Stomach (tissue), 9 donors: Measurements from ENCODE around the gene GUCY1A2. TPM values are rescaled to one million over a fixed set of nuclear protein-coding genes. Genes with fewer than 3 reads are reported as not detected.

ENCODE experiments used
- DNase-seq, 2 donors: peaks; one replicate each; pipeline versions ENCODE4 v3.0.0 to v3.0.0-alpha.2; 2013 to 2019
- H3K27ac ChIP-seq, 5 donors: fragments of 200-600 bp in 4 of 5; sonication (generic) in 4 of 5; one replicate each; pipeline ENCODE4 v1.5.1; 2013 to 2019; ENCODE audit warnings: mild to moderate bottlenecking in 1 of 5, moderate library complexity in 1 of 5
- H3K27me3 ChIP-seq, 3 donors: fragments of 200-600 bp; sonication (generic); one replicate each; pipeline ENCODE4 v1.5.1; 2017 to 2019; ENCODE audit warnings: mixed run types in 1 of 3
- H3K36me3 ChIP-seq, 4 donors: fragments of 200-600 bp; sonication (generic); 1 replicate in 3 of 4; 2 replicates in 1 of 4; pipeline ENCODE4 v1.5.1; 2016 to 2019
- H3K4me1 ChIP-seq, 4 donors: fragments of 200-600 bp; sonication (generic); one replicate each; pipeline ENCODE4 v1.5.1; 2016 to 2019
- H3K4me3 ChIP-seq, 4 donors: fragments of 200-600 bp; sonication (generic) in 3 of 4; one replicate each; pipeline ENCODE4 v1.5.1; 2016 to 2019; ENCODE audit warnings: mild to moderate bottlenecking in 1 of 4
- H3K9me3 ChIP-seq, 4 donors: fragments of 200-600 bp; sonication (generic); one replicate each; pipeline ENCODE4 v1.5.1; 2016 to 2019
- CTCF ChIP-seq, 7 experiments: fragments of 450-650 bp in 4 of 7; fragments of 200-600 bp in 3 of 7; sonication (generic) in 3 of 7; IDR thresholded peaks; one replicate each; pipeline ENCODE4 v1.5.1; 2016 to 2019; ENCODE audit warnings: antibody characterized with exemption in 7 of 7, control low read depth in 2 of 7, mild to moderate bottlenecking in 1 of 7
- EP300 ChIP-seq: sonication (generic); formaldehyde crosslinking; IDR thresholded peaks from one replicate; pipeline ENCODE4 v1.6.1; 2017; ENCODE audit warnings: antibody characterized with exemption
- POLR2A ChIP-seq, 4 donors: fragments of 450-650 bp; IDR thresholded peaks; one replicate each; pipeline ENCODE4 v1.6.1; 2016; ENCODE audit warnings: antibody characterized with exemption in 4 of 4, control low read depth in 2 of 4, mild to moderate bottlenecking in 1 of 4, moderate library complexity in 1 of 4
- POLR2AphosphoS5 ChIP-seq, 3 donors: sonication (generic); formaldehyde crosslinking; IDR thresholded peaks; one replicate each; pipeline ENCODE4 v1.6.1; 2016; ENCODE audit warnings: antibody characterized with exemption in 3 of 3
- WGBS, 5 donors: extraction: QIAGEN DNeasy Blood & Tissue Kit in 3 of 5; methylation state at CpG; one replicate each; pipeline versions ENCODE4 v1.1.5 to v1.1.7; 2013 to 2018; 5-methylcytosine and 5-hydroxymethylcytosine counted together
- intact Hi-C: fragments of 100-400 bp; cut with DNase I; formaldehyde crosslinking; loops from one replicate; pipeline ENCODE4 v1.15.1; 2023; ENCODE audit warnings: low total_unique reads
- polyA plus RNA-seq, 3 donors: library from polyadenylated mRNA; stranded (reverse); fragments of 200-250 nt; gene quantifications; one replicate each; pipeline ENCODE4 v1.2.3, GENCODE V29; 2013
- total RNA-seq, 5 donors: library from RNA; depleted of rRNA; stranded (reverse); fragments of >200 nt; gene quantifications; one replicate each; pipeline versions ENCODE4 v1.1.0 to v1.2.3, GENCODE V29; 2014 to 2016
- donor health status: healthy with polysubstance abuse.
- donor health status: Bipolar disorder and iron deficiency.
- donor health status: healthy.

The GUCY1A2 gene
- total and polyA plus RNA-seq, 8 donors, result 0.10 to 15.1 (median 4.3) TPM

- peak in 1 of 2 donors; percentile 49 for DNase-seq
- no peaks in the 10 kb centered on the region for H3K4me1 ChIP-seq
- H3K27ac ChIP-seq, result no peak overlapping the region
- H3K36me3 ChIP-seq, result no peaks in the 10 kb centered on the region
- no peak for TF ChIP-seq POLR2AphosphoS5 (IDR thresholded peaks at IDR 0.05)
- no peak for TF ChIP-seq POLR2A (IDR thresholded peaks at IDR 0.05)
- no peak for TF ChIP-seq CTCF (IDR thresholded peaks at IDR 0.05)
- no peaks in the 10 kb centered on the region for H3K27me3 ChIP-seq
- 67 to 97% (median 90%) methylated on average over 1 of the region's 1 CpG for WGBS, 5 donors
- intact Hi-C loops, result no loop called here
- no peaks in the 10 kb centered on the region for H3K9me3 ChIP-seq
- H3K4me3 ChIP-seq, result no peak overlapping the region
These were observed 58.5 kb downstream of the GUCY1A2 start for GRCh38 chr11:106959800-106960199.

GRCh38 chr11:106959386-106959785 lies 58.9 kb downstream of the GUCY1A2 start:
- H3K36me3 ChIP-seq, result no peaks in the 10 kb centered on the region
- H3K27ac ChIP-seq, result no peak overlapping the region
- no peaks in the 10 kb centered on the region for H3K9me3 ChIP-seq
- DNase-seq, result no peak
- TF ChIP-seq EP300, result no peak
- no peak for TF ChIP-seq POLR2AphosphoS5 (IDR thresholded peaks at IDR 0.05)
- no peak for TF ChIP-seq POLR2A (IDR thresholded peaks at IDR 0.05)
- TF ChIP-seq CTCF (IDR thresholded peaks at IDR 0.05), result no peak
- intact Hi-C loops, result no loop called here
- 85 to 92% (median 86%) methylated on average over 3 of the region's 3 CpGs for WGBS, 5 donors
- no peaks in the 10 kb centered on the region for H3K4me1 ChIP-seq
- H3K4me3 ChIP-seq, result no peak overlapping the region
- H3K27me3 ChIP-seq, result no peaks in the 10 kb centered on the region

- intact Hi-C loops, result no loop called here
- Histone ChIP-seq H3K9me3 (no peaks in the 10 kb centered on the region), H3K27ac (no peak overlapping the region), H3K36me3 (no peaks in the 10 kb centered on the region), H3K4me3 (no peak overlapping the region), H3K27me3 (no peaks in the 10 kb centered on the region), H3K4me1 (no peaks in the 10 kb centered on the region)
- 53 to 64% (median 57%) methylated on average over 7 of the region's 7 CpGs for WGBS, 5 donors
- no peak for TF ChIP-seq CTCF (IDR thresholded peaks at IDR 0.05)
- TF ChIP-seq POLR2AphosphoS5 (IDR thresholded peaks at IDR 0.05), result no peak
- TF ChIP-seq POLR2A (IDR thresholded peaks at IDR 0.05), result no peak
- TF ChIP-seq EP300, result no peak
- DNase-seq, result no peak
These were observed 59.6 kb downstream of the GUCY1A2 start for GRCh38 chr11:106958517-106959248.

GRCh38 chr11:106957030-106957482 lies 61.2 kb downstream of the GUCY1A2 start:
- Histone ChIP-seq H3K4me3 (no peak overlapping the region), H3K36me3 (no peaks in the 10 kb centered on the region), H3K9me3 (no peaks in the 10 kb centered on the region), H3K27ac (no peak overlapping the region), H3K27me3 (no peaks in the 10 kb centered on the region), H3K4me1 (no peaks in the 10 kb centered on the region)
- intact Hi-C loops, result no loop called here
- no peak for DNase-seq
- 80 to 100% (median 88%) methylated on average over 3 to 5 of the region's 5 CpGs for WGBS, 5 donors
- TF ChIP-seq CTCF (IDR thresholded peaks at IDR 0.05) (no peak), EP300 (no peak), POLR2A (IDR thresholded peaks at IDR 0.05) (no peak), POLR2AphosphoS5 (IDR thresholded peaks at IDR 0.05) (no peak)
